Measurements from ENCODE around the gene PARD3B. TPM values are rescaled to one million over a fixed set of nuclear protein-coding genes. Genes with fewer than 3 reads are reported as not detected.

PARD3B gene
- total RNA-seq, 4 donors from 2014 or later, result 6.5 to 17.3 (median 12.7) TPM

DNA sequence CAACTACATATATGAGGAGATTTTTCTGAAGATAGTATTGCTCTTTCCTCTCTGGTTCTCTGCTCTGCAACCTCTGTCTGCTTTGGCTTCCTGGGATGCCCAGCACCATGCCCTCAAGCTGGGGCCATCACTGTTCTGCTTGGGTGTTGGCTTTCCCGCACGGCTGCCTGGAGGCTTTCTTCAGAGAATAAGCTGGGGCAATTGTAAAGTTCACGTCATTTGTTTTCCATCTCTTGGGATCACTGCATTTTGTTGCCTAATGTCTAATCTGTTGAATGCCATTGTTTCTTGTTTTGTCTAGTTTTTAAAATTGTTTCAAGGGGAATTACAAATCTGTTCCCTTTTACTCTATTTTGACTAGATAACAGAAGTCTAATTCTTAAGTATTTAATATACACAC, 699.7 kb downstream of the PARD3B start:
- intact Hi-C loops (cut with DNase I; ENCODE audit: low total_unique reads), result no loop called here
- 36 to 46% methylated on average over 3 of the region's 3 CpGs for WGBS, 2 donors
- TF ChIP-seq POLR2A (IDR thresholded peaks at IDR 0.05), result no peak
- TF ChIP-seq, protein P1, sequence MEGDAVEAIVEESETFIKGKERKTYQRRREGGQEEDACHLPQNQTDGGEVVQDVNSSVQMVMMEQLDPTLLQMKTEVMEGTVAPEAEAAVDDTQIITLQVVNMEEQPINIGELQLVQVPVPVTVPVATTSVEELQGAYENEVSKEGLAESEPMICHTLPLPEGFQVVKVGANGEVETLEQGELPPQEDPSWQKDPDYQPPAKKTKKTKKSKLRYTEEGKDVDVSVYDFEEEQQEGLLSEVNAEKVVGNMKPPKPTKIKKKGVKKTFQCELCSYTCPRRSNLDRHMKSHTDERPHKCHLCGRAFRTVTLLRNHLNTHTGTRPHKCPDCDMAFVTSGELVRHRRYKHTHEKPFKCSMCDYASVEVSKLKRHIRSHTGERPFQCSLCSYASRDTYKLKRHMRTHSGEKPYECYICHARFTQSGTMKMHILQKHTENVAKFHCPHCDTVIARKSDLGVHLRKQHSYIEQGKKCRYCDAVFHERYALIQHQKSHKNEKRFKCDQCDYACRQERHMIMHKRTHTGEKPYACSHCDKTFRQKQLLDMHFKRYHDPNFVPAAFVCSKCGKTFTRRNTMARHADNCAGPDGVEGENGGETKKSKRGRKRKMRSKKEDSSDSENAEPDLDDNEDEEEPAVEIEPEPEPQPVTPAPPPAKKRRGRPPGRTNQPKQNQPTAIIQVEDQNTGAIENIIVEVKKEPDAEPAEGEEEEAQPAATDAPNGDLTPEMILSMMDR (IDR thresholded peaks at IDR 0.05), result no peak
- no peak for DNase-seq (ENCODE audit: low spot score in 2 of 2)
- H3K4me3 ChIP-seq (ENCODE audit: low read depth, poor library complexity, severe bottlenecking), result no peak overlapping the region

DNA sequence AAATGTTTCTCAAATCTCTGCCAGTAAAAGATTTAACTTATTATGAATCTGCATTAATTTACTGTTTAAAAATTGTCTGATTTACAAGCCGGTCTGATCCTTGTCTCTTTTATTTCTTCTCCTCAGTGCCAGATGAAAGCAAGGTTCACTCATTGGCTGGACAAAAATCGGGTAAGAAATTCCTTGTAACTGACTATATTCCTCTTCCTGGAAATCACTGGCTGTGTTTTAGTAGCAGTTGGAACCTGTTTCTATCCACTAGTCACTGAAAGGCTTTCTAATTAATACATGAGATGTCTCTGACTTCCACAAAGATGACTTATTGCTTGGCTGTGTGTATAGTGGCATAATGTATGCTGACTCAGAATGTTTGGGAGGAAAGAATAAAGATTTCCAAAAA, 700.4 kb downstream of the PARD3B start:
- DNase-seq (ENCODE audit: low spot score in 2 of 2), result no peak
- 22 to 25% methylated on average over 2 of the region's 2 CpGs for WGBS, 2 donors
- TF ChIP-seq, protein P1 (IDR thresholded peaks at IDR 0.05), result no peak
- no peak for TF ChIP-seq POLR2A (IDR thresholded peaks at IDR 0.05)
- H3K4me3 ChIP-seq (ENCODE audit: low read depth, poor library complexity, severe bottlenecking), result no peak overlapping the region
- intact Hi-C loops (cut with DNase I; ENCODE audit: low total_unique reads), result no loop called here

DNA sequence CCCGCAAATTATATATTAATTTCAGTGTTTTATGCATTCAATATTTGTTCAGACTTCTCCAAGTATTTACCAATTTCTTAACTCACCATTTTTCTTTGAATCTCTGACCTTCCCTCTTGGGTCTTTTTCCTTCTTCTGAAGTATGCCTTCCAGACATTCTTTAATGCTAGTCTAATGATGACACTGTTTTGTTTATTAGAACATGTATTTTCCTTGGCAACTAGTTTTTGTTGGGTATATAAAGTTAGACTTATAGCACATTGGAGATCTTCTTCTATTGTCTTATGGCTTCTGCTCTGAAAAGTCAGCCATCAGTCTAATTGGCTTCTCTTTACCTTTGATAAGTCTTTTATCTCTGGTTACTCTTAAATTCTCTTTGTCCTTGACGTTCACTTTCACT, 713.8 kb downstream of the PARD3B start:
- DNase-seq (ENCODE audit: low spot score in 2 of 2), result no peak
- intact Hi-C loops (cut with DNase I; ENCODE audit: low total_unique reads), result no loop called here
- 88 to 89% methylated on average over 2 of the region's 2 CpGs for WGBS, 2 donors

DNA sequence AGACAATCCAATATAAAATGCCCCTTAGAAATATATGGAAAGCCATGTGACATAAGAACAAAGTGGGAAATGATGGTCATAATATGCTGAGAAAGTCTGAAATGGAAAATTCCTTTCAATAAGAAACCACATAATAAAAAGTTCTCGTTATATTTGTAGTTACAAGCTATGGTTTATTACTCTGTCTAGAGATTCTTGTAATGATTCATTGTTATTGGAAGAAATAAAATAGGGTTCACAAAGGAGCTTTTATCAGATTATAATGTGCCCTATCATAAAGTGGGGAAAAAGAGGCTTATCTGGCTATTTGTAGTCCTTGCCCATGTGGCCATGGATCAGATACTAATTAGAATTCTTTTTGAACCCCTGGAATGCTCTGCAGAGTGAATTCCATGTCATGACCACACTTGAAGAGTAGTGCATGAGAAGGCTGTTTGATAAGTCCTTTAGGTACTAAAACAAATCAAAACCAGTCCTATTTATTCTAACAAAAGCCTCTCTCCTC, 716.3 kb downstream of the PARD3B start:
- TF ChIP-seq, protein P1 (IDR thresholded peaks at IDR 0.05), result no peak
- TF ChIP-seq POLR2A (IDR thresholded peaks at IDR 0.05), result no peak
- intact Hi-C loops (cut with DNase I; ENCODE audit: low total_unique reads), result no loop called here
- no peak for DNase-seq (ENCODE audit: low spot score in 2 of 2)
- whole genome bisulfite sequencing, 2 donors, result 64 to 73% methylated on average over 1 of the region's 1 CpG
- H3K4me3 ChIP-seq (ENCODE audit: low read depth, poor library complexity, severe bottlenecking), result no peak overlapping the region

More for the DNA sequence above, 713.8 kb downstream of the PARD3B start:
- TF ChIP-seq, protein P1 (IDR thresholded peaks at IDR 0.05), result no peak
- no peak for TF ChIP-seq POLR2A (IDR thresholded peaks at IDR 0.05)
- H3K4me3 ChIP-seq (ENCODE audit: low read depth, poor library complexity, severe bottlenecking), result no peak overlapping the region

DNA sequence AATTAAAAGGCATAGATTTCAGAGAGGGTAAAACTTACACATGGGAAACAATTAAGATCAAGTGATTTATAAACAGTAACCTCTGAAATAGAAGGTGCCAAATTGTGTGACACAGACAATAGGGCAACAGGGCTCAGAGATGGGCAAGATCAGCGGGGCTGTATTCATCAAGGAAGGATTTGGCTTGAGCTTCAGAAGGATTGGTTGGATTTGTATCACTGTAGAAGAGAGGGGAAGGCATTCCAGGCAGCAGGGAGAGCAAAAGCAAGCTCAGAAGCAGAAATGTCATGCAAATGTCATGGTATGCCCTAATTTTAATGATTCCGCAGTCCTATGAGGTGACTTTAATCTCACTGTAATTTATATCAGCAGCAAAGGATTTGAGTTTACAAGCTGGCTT, 722.0 kb downstream of the PARD3B start:
- WGBS, 2 donors, result 88 to 97% methylated on average over 2 of the region's 2 CpGs
- no peak for DNase-seq (ENCODE audit: low spot score in 2 of 2)
- H3K4me3 ChIP-seq (ENCODE audit: low read depth, poor library complexity, severe bottlenecking), result no peak overlapping the region
- no peak for TF ChIP-seq POLR2A (IDR thresholded peaks at IDR 0.05)
- TF ChIP-seq, protein P1 (IDR thresholded peaks at IDR 0.05), result no peak
- intact Hi-C loops (cut with DNase I; ENCODE audit: low total_unique reads), result no loop called here

DNA sequence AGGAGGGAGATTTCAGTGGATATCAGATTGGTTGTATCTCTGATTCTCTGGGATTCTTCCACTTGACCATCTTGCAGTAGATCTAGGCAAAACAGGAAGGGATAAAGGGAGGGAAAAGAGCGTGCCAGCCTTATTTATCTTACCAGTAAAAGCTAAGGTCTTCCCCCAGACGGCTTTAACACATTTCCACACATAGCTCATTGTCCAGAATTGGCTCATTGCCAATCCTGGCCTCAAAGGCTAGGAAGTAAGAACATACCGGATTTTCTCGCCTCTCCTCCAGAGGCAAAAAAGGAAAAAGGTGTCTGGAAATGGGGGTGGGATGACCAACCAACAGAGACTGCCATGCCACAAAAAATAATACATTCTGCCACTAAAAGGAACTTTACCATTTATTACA, 725.4 kb downstream of the PARD3B start:
- intact Hi-C loops (cut with DNase I; ENCODE audit: low total_unique reads), result no loop called here
- H3K4me3 ChIP-seq (ENCODE audit: low read depth, poor library complexity, severe bottlenecking), result no peak overlapping the region
- 73 to 77% methylated on average over 4 of the region's 4 CpGs for WGBS, 2 donors
- no peak for TF ChIP-seq POLR2A (IDR thresholded peaks at IDR 0.05)
- TF ChIP-seq, protein P1 (IDR thresholded peaks at IDR 0.05), result no peak
- DNase-seq (ENCODE audit: low spot score in 2 of 2), result no peak

All from lower leg skin (tissue), 4 donors.